ENCODE results near the gene EID3.

GRCh38 chr12:104275689-104276088 lies 27.9 kb upstream of the EID3 start:
- TF ChIP-seq, protein P1, sequence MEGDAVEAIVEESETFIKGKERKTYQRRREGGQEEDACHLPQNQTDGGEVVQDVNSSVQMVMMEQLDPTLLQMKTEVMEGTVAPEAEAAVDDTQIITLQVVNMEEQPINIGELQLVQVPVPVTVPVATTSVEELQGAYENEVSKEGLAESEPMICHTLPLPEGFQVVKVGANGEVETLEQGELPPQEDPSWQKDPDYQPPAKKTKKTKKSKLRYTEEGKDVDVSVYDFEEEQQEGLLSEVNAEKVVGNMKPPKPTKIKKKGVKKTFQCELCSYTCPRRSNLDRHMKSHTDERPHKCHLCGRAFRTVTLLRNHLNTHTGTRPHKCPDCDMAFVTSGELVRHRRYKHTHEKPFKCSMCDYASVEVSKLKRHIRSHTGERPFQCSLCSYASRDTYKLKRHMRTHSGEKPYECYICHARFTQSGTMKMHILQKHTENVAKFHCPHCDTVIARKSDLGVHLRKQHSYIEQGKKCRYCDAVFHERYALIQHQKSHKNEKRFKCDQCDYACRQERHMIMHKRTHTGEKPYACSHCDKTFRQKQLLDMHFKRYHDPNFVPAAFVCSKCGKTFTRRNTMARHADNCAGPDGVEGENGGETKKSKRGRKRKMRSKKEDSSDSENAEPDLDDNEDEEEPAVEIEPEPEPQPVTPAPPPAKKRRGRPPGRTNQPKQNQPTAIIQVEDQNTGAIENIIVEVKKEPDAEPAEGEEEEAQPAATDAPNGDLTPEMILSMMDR (IDR thresholded peaks at IDR 0.05 in 2 of 3, conservative IDR thresholded peaks at IDR 0.05 in 1 of 3; ENCODE audit: borderline replicate concordance in 1 of 3, insufficient read depth in 1 of 3, low read depth in 2 of 3, low read length in 2 of 3), result no peak
- TF ChIP-seq RAD21 (IDR thresholded peaks at IDR 0.05; ENCODE audit: low read depth) (no peak), ZFX (IDR thresholded peaks at IDR 0.05) (no peak), POLR2A (IDR thresholded peaks at IDR 0.05; ENCODE audit: borderline replicate concordance, extremely low read depth, insufficient read depth, insufficient read length) (no peak)
